HL-60 (cell line): Measurements from ENCODE around the gene CRIM1.

Experiments
- POLR2AphosphoS5 ChIP-seq: IDR thresholded peaks from 2 replicates; pipeline ENCODE4 v1.6.1; 2012; ENCODE audit warnings: low read depth
- TF ChIP-seq, protein P1 (sequence below): IDR thresholded peaks from one replicate; pipeline ENCODE4 v1.5.1; 2011; ENCODE audit warnings: low read length, control low read depth, inconsistent platforms; ENCODE audit not compliant: insufficient read depth

DNA sequence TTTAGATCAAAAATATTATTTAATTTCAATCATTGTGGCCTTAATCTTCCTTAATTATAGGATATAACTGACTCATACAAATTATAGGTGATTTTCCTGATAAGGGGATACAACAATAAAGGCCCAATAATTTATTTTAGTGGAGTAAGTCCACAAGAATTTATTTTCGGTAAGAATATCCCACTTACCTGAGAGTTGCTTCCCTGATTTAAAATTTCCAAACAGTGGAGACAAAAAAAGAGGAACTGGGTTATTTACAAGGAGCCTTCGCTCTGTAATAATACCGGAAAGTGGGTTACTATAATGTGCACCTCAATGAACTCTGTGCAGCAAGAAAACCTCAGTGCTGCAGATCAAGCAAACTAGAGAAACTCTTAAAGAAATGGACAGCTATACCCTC, 200.2 kb downstream of the CRIM1 start:
- TF ChIP-seq POLR2AphosphoS5: no peak
- TF ChIP-seq, protein P1, sequence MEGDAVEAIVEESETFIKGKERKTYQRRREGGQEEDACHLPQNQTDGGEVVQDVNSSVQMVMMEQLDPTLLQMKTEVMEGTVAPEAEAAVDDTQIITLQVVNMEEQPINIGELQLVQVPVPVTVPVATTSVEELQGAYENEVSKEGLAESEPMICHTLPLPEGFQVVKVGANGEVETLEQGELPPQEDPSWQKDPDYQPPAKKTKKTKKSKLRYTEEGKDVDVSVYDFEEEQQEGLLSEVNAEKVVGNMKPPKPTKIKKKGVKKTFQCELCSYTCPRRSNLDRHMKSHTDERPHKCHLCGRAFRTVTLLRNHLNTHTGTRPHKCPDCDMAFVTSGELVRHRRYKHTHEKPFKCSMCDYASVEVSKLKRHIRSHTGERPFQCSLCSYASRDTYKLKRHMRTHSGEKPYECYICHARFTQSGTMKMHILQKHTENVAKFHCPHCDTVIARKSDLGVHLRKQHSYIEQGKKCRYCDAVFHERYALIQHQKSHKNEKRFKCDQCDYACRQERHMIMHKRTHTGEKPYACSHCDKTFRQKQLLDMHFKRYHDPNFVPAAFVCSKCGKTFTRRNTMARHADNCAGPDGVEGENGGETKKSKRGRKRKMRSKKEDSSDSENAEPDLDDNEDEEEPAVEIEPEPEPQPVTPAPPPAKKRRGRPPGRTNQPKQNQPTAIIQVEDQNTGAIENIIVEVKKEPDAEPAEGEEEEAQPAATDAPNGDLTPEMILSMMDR: no peak
